Measurements from ENCODE around the gene REM2. TPM values are rescaled to one million over a fixed set of nuclear protein-coding genes. Genes with fewer than 3 reads are reported as not detected.
A peak's percentile ranks its signal among the peaks of the same experiment; 100 is the strongest.

REM2 gene
- total and polyA plus RNA-seq, 2 of the 4 experiments (the other 2 are of a cell fraction), result under 0.01 to 0.07 TPM

DNA sequence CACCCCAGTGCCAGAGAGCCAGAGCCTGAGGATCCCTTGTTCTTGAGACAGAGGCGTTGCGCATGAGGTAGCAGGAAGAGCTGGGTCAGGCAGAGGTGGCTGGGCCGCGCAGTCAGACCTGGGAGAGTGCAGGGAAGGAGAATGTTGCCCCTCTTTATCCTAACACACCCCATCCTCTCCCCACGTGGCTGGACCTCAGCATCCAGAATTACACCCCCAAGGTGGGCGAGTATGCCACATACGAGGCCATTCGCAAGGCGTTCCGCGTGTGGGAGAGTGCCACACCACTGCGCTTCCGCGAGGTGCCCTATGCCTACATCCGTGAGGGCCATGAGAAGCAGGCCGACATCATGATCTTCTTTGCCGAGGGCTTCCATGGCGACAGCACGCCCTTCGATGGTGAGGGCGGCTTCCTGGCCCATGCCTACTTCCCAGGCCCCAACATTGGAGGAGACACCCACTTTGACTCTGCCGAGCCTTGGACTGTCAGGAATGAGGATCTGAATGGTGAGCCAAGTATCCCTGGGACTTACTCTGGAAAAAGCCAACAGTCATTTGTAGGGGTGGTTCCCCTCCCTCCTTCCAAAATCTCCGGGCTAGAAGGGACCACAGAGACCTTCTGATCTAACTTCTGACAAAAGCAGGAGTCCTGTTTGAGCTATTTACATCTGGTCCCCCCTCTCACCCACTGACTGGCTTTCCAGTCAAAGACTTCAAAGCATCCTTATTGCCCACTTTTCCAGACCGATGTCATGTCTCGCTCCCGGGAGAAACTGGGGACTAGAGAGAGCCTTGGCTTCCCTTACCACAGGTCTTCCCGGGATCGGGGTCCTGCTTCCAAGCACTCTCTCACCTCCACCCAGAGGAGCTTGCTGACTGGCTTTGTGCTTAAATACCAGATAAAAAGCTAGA, 40.6 kb upstream of the REM2 start (continued):
- TF ChIP-seq RCOR1 (IDR thresholded peaks at IDR 0.05; ENCODE audit: insufficient replicate concordance, low read length) (no peak), MXI1 (IDR thresholded peaks at IDR 0.05; ENCODE audit: borderline replicate concordance, low read depth, low read length) (no peak)

DNA sequence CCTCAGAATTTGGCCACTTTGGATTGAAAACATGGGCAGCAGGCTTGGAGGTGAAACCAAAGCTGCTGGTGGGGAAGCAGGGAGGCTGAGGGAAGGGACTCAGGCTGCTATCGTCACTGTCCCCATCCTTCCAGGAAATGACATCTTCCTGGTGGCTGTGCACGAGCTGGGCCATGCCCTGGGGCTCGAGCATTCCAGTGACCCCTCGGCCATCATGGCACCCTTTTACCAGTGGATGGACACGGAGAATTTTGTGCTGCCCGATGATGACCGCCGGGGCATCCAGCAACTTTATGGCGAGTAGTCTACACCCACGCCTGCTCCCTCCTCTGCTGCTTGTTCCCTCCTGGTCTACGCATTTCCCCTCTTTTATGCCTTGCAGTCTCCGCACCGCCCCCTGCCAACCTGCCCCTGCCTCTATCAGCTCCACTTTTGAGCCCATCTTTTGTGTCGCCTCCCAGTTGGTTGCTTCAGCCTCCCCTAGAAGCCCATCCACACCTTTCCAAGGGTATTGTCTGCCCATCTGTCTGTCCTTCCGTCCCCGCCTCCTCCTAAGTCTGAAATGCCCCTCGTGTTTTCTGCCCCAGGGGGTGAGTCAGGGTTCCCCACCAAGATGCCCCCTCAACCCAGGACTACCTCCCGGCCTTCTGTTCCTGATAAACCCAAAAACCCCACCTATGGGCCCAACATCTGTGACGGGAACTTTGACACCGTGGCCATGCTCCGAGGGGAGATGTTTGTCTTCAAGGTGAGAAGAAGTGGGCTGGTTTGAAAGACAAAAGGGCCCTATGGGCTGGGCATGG, 39.7 kb upstream of the REM2 start:
- dilution Hi-C loops (cut with HindIII; ENCODE audit: low sequenced_read_pairs, unreplicated experiment) (no loop called here), intact Hi-C loops (cut with micrococcal nuclease) (no loop called here)
- TF ChIP-seq CHD1 (IDR thresholded peaks at IDR 0.05; ENCODE audit: low read depth, low read length) (no peak), USF2 (IDR thresholded peaks at IDR 0.05; ENCODE audit: low read depth, low read length) (no peak), CEBPB (IDR thresholded peaks at IDR 0.05; ENCODE audit: low read depth, low read length) (no peak), MXI1 (IDR thresholded peaks at IDR 0.05; ENCODE audit: borderline replicate concordance, low read depth, low read length) (no peak), POLR2A (IDR thresholded peaks at IDR 0.05; ENCODE audit: low read depth, low read length) (no peak), MAFK (IDR thresholded peaks at IDR 0.05; ENCODE audit: low read depth, low read length) (no peak), RCOR1 (IDR thresholded peaks at IDR 0.05; ENCODE audit: insufficient replicate concordance, low read length) (no peak)
- TF ChIP-seq, protein P1, sequence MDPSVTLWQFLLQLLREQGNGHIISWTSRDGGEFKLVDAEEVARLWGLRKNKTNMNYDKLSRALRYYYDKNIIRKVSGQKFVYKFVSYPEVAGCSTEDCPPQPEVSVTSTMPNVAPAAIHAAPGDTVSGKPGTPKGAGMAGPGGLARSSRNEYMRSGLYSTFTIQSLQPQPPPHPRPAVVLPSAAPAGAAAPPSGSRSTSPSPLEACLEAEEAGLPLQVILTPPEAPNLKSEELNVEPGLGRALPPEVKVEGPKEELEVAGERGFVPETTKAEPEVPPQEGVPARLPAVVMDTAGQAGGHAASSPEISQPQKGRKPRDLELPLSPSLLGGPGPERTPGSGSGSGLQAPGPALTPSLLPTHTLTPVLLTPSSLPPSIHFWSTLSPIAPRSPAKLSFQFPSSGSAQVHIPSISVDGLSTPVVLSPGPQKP (IDR thresholded peaks at IDR 0.05; ENCODE audit: borderline replicate concordance, low read depth, low read length), result no peak
- TF ChIP-seq, protein P2, sequence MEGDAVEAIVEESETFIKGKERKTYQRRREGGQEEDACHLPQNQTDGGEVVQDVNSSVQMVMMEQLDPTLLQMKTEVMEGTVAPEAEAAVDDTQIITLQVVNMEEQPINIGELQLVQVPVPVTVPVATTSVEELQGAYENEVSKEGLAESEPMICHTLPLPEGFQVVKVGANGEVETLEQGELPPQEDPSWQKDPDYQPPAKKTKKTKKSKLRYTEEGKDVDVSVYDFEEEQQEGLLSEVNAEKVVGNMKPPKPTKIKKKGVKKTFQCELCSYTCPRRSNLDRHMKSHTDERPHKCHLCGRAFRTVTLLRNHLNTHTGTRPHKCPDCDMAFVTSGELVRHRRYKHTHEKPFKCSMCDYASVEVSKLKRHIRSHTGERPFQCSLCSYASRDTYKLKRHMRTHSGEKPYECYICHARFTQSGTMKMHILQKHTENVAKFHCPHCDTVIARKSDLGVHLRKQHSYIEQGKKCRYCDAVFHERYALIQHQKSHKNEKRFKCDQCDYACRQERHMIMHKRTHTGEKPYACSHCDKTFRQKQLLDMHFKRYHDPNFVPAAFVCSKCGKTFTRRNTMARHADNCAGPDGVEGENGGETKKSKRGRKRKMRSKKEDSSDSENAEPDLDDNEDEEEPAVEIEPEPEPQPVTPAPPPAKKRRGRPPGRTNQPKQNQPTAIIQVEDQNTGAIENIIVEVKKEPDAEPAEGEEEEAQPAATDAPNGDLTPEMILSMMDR (conservative IDR thresholded peaks at IDR 0.05; ENCODE audit: low read depth, low read length), result no peak

More for the DNA sequence above, 39.7 kb upstream of the REM2 start:
- Histone ChIP-seq H4K20me1 (ENCODE audit: insufficient read depth, low read length) (peaks cover 62% of the 10 kb centered on the region; the same call in 1 of the 2 replicates), H3K23ac (ENCODE audit: low read depth, low read length) (no peak overlapping the region), H4K8ac (ENCODE audit: low read depth in 2 of 2, low read length in 2 of 2) (no peak overlapping the region), H2BK5ac (ENCODE audit: low read depth, low read length, poor library complexity, severe bottlenecking) (no peak overlapping the region), H3K18ac (ENCODE audit: low read depth, low read length) (no peak overlapping the region), H3K14ac (replicated peaks; ENCODE audit: low read depth, low read length) (no peak overlapping the region), H4K5ac (ENCODE audit: low read depth, low read length) (no peak overlapping the region), H3K9me1 (ENCODE audit: insufficient read depth, low read length) (peaks cover 27% of the 10 kb centered on the region), H3K4ac (ENCODE audit: low read depth, low read length) (no peak overlapping the region), H2AFZ (replicated peaks; ENCODE audit: low read length, poor library complexity) (no peak overlapping the region), H2AK9ac (replicated peaks; ENCODE audit: low read depth, low read length, poor library complexity) (peak overlapping the region; percentile 7), H2BK120ac (ENCODE audit: low read depth, low read length) (no peak overlapping the region), H3K27ac (ENCODE audit: insufficient read depth, low read length) (no peak overlapping the region), H3K9me3 (ENCODE audit: control insufficient read depth, insufficient read depth, low read length) (no peaks in the 10 kb centered on the region), H3K36me3 (ENCODE audit: control insufficient read depth, insufficient read depth, low read length) (peaks cover 74% of the 10 kb centered on the region), H3K9ac (ENCODE audit: low read depth, low read length) (no peak overlapping the region), H4K91ac (ENCODE audit: insufficient read depth, low read depth, low read length) (no peak overlapping the region), H3K27me3 (ENCODE audit: control insufficient read depth, insufficient read depth, low read length) (no peaks in the 10 kb centered on the region), H3K4me3 (ENCODE audit: insufficient read depth, low read depth, low read length) (no peak overlapping the region), H3K4me2 (ENCODE audit: low read depth, low read length) (no peak overlapping the region), H3K79me1 (ENCODE audit: low read depth in 1 of 2, low read length in 2 of 2) (peaks cover 10 to 69% of the 10 kb centered on the region in 2 experiments; a peak in 3 of 4 replicates), H3K4me1 (ENCODE audit: control insufficient read depth, insufficient read depth, low read length) (peaks cover 38% of the 10 kb centered on the region), H2BK15ac (ENCODE audit: low read depth, low read length) (no peak overlapping the region), H2AK5ac (ENCODE audit: low read depth, low read length) (no peak overlapping the region), H2BK20ac (ENCODE audit: low read depth, low read length) (no peak overlapping the region), H3K56ac (ENCODE audit: extremely low read depth, insufficient read depth, low read length) (no peak overlapping the region)
- WGBS, 2 experiments (ENCODE audit: extremely low coverage in 2 of 2, insufficient read length in 1 of 2), result 86% methylated on average over 12 of the region's 21 CpGs; no CpG with 5 or more reads in 1 of the 2 experiments
- in situ Hi-C loops (cut with MboI; ENCODE audit: low sequenced_read_pairs), result loop anchor here (10.0 kb wide), 1 partner anchor 259 kb away; the partner anchor contains the start of gene DAD1
- POLR2A ChIA-PET (ENCODE audit: unreplicated experiment), result no interaction called here
- no TSS peak for BruUV-seq (replicated peaks)
- CTCF ChIA-PET, result no interaction called here
- no peak for ATAC-seq (ENCODE audit: low read depth)
- DNase-seq, result no peak
